Activated naive CD4-positive, alpha-beta T cell treated with anti-CD3 and anti-CD28 coated beads, Interleukin-2, amount 50 U/mL, for 72 hours (primary cell): Measurements from ENCODE around the gene ADAM12. TPM values are rescaled to one million over a fixed set of nuclear protein-coding genes. Genes with fewer than 3 reads are reported as not detected.

ENCODE experiments used
- ATAC-seq, 2 donors: fragments of 150-1000 bp; cut with Tn5 transposase; 2 replicates each; pipeline ENCODE4 v1.10.0; 2021; ENCODE audit warnings: mild to moderate bottlenecking in 2 of 2, moderate library complexity in 2 of 2
- DNase-seq, 2 donors: peaks; one replicate each; pipeline ENCODE4 v3.0.0; 2021 to 2022; ENCODE audit warnings: low spot score in 2 of 2
- H3K27ac Mint-ChIP-seq, 2 donors: one replicate each; pipeline ENCODE4 v1.8.0; 2022; ENCODE audit warnings: mild to moderate bottlenecking in 2 of 2, mixed read lengths in 2 of 2
- H3K36me3 Mint-ChIP-seq, 2 donors: one replicate each; pipeline ENCODE4 v1.8.0; 2022; ENCODE audit warnings: mixed read lengths in 2 of 2
- H3K9me3 Mint-ChIP-seq, 2 donors: one replicate each; pipeline ENCODE4 v1.8.0; 2022; ENCODE audit warnings: mixed read lengths in 2 of 2
- total RNA-seq, 2 donors: library from RNA; stranded (reverse); gene quantifications; one replicate each; pipeline ENCODE4 v1.2.3, GENCODE V29; 2022

ADAM12 gene
- total RNA-seq, 2 donors from 2014 or later = 0.32 to 1.2 TPM

DNA sequence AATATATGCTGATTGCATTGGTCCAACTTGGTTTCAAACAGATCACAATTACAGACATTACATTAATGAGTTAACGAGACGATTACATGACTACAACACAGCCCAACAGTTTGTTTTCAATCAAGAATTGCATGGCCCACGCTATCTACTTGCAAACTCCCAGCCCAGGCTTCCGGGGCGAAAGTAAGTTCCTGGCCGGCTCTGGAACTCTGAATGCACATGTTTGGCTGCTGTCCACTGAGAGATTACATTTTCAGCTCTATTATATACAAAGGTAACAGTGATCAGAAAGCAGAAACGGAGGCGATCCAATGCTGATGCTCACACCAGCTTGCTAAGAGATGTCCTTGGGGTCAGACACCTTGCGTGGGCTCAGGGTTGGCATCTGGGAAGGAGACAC is 285.6 kb downstream of the ADAM12 start:
- peaks cover 0 to 4% of the 10 kb centered on the region in 2 donors for H3K36me3 Mint-ChIP-seq
- DNase-seq (no peak), ATAC-seq (no peak)
- H3K27ac Mint-ChIP-seq = no peak overlapping the region
- H3K9me3 Mint-ChIP-seq = peaks cover 0 to 2% of the 10 kb centered on the region in 2 donors

DNA sequence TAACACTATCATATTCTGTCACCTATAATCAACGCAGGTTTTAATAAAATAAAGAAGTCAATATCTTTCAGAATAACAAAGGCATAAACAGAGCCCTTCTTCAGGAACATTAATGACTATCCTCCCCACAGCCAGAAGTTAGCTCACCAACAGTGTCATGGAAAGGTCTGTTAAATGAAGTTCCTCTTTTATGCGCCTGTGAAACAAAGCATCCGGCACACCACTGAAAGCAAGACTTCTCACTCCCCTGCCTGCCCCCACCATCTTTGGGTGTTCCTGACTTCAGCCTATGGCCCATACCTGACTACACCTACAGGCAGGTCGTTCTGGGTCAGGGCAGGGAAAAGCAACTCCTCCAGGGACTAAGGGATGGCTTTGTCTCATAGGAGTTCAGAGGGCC is 286.5 kb downstream of the ADAM12 start:
- H3K9me3 Mint-ChIP-seq = peaks cover 0 to under 1% of the 10 kb centered on the region in 2 donors
- H3K27ac Mint-ChIP-seq = no peak overlapping the region
- ATAC-seq (no peak), DNase-seq (no peak)
- peaks cover 0 to under 1% of the 10 kb centered on the region in 2 donors for H3K36me3 Mint-ChIP-seq

DNA sequence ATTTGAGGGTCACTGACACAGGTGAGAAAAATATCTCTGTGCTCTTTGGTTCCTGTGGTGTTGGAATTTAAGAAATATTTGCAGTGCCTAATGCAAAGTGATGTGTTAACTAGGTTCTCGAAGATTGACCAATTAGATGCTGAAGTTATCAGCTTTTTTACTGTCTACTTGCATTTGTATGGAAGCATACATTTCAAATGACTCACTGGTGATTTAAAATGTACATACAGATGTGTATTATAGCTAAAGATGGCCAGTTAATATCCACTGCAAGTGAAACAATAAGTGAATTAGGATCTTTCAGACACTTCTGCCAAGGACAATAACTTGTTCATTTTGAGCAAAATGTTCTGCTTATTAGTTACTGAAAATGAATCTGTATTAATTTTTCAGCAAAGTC is 287.0 kb downstream of the ADAM12 start:
- no peak overlapping the region for H3K27ac Mint-ChIP-seq
- no peak for DNase-seq
- ATAC-seq = no peak
- H3K9me3 Mint-ChIP-seq = no peaks in the 10 kb centered on the region
- H3K36me3 Mint-ChIP-seq = no peaks in the 10 kb centered on the region

GRCh38 chr10:126099366-126099765 is 288.9 kb downstream of the ADAM12 start:
- Mint-ChIP-seq H3K27ac (no peak overlapping the region), H3K9me3 (no peaks in the 10 kb centered on the region), H3K36me3 (no peaks in the 10 kb centered on the region)
- no peak for DNase-seq
- ATAC-seq = no peak

DNA sequence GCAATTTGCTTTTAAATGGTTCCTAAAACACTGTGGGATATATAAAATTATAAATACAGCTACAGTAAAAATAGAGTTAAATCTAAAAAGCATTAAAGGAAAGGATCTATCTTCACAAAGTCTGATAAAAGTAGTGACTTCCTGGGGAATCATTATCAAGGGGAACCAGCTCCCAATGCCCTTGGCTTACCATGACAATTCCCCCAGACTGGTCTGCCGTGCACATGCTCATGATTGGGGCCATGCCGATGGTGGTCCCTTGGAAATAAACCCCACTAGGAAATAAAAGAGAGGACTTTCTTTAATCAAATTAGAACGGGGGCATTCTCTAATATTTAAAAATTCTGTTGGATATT is 290.1 kb downstream of the ADAM12 start:
- DNase-seq (no peak), ATAC-seq (no peak)
- Mint-ChIP-seq H3K27ac (no peak overlapping the region), H3K9me3 (no peaks in the 10 kb centered on the region), H3K36me3 (no peaks in the 10 kb centered on the region)

GRCh38 chr10:126097558-126098225 is 290.6 kb downstream of the ADAM12 start:
- Mint-ChIP-seq H3K36me3 (no peaks in the 10 kb centered on the region), H3K9me3 (no peaks in the 10 kb centered on the region), H3K27ac (no peak overlapping the region)
- ATAC-seq (no peak), DNase-seq (no peak)

DNA sequence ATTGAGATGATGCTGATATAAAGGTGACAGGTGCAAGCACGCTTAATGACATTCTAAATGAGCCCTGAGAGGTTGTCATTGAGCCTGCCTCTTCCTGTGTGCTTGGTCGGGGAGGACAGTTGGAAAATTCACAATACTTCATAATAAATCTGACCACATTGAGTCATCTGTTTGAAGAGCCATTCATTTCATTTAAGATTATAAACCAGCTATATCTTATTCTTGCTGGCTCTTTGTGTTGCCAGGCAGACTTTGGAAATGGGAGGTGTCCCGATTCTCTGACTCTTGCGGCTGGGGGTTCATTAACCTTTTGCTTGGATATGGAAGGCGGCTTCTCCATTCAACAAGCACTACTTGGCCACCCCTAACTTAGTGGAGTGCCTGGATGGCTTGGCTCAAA is 293.7 kb downstream of the ADAM12 start:
- DNase-seq (no peak), ATAC-seq (no peak)
- no peak overlapping the region for H3K27ac Mint-ChIP-seq
- no peaks in the 10 kb centered on the region for H3K36me3 Mint-ChIP-seq
- no peaks in the 10 kb centered on the region for H3K9me3 Mint-ChIP-seq

DNA sequence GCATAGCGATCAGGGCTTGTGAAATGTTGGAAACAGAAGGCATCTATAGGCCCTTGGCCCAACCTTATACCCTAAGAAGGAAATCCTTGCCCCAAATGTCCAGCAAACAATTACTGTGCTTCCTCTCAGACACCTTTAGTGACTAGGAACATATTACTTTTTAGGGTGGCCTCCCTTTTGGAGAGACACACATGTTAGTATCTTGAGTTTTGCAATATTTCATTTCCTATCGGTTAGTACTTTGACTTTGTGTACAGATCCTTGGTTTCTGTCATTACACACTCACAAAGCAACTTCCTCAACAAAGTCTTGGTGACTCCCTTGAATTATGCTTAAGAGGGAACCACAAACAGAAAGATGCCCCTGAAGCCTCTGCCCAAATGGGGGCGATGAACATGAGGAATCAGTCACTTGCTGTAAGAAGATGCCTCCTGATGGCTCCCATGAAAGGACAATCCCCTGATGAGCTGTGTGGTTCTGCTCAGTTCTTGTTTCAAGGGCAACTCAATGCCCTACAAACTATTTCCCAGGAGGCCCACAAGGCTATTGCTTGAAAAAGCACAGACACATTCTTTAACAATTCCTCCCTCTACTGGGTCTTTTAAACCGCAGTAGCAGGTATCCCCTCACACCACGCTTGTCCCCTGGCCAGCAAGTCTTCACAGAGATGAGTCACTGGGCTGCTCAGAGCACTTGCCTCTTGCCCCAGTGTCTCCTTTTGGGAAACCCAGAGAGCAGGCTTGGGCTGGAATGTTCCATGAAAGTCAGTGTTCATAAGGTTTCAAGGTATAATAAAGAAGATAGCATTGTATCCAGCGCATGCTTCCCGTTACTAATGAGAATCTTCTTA is 295.7 kb downstream of the ADAM12 start:
- Mint-ChIP-seq H3K36me3 (no peaks in the 10 kb centered on the region), H3K9me3 (no peaks in the 10 kb centered on the region), H3K27ac (no peak overlapping the region)
- no peak for ATAC-seq
- DNase-seq = no peak

GRCh38 chr10:126090911-126091728 is 297.2 kb downstream of the ADAM12 start:
- Mint-ChIP-seq H3K27ac (no peak overlapping the region), H3K36me3 (no peaks in the 10 kb centered on the region), H3K9me3 (no peaks in the 10 kb centered on the region)
- no peak for DNase-seq
- ATAC-seq = no peak

DNA sequence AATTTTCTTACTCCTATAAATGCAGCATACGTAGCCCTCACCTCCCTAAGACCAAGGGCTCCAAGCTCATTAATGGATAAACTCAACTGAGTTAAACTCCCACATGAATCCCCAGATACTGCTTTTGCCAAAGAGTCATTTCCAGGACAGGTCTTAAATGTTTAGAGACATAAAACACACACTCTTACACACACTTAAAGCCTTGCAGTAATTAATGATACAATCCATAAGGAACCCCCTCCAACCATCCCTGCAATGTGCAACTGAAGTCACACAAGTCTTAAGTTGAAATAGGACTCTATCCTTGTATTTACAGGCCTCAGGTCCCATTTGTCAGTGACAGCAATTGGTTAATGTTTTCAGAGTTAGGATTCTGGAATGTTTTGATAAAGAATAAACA is 297.8 kb downstream of the ADAM12 start:
- no peak for ATAC-seq

GRCh38 chr10:126087796-126088505 is 300.3 kb downstream of the ADAM12 start:
- H3K36me3 Mint-ChIP-seq = no peaks in the 10 kb centered on the region
- ATAC-seq (no peak), DNase-seq (no peak)
- H3K9me3 Mint-ChIP-seq = no peaks in the 10 kb centered on the region
- no peak overlapping the region for H3K27ac Mint-ChIP-seq

More for the DNA sequence above, 297.8 kb downstream of the ADAM12 start:
- no peak for DNase-seq
- Mint-ChIP-seq H3K9me3 (no peaks in the 10 kb centered on the region), H3K36me3 (no peaks in the 10 kb centered on the region), H3K27ac (no peak overlapping the region)

GRCh38 chr10:126087153-126087680 is 301.1 kb downstream of the ADAM12 start:
- Mint-ChIP-seq H3K36me3 (no peaks in the 10 kb centered on the region), H3K9me3 (no peaks in the 10 kb centered on the region), H3K27ac (no peak overlapping the region)
- no peak for ATAC-seq
- no peak for DNase-seq

- ATAC-seq = no peak
- Mint-ChIP-seq H3K36me3 (no peaks in the 10 kb centered on the region), H3K9me3 (no peaks in the 10 kb centered on the region), H3K27ac (no peak overlapping the region)
- DNase-seq = no peak
These were observed 302.5 kb downstream of the ADAM12 start for GRCh38 chr10:126085806-126086205.

GRCh38 chr10:126084369-126084768 is 303.9 kb downstream of the ADAM12 start:
- DNase-seq = no peak

GRCh38 chr10:126083009-126083408 is 305.3 kb downstream of the ADAM12 start:
- no peak for ATAC-seq
- H3K27ac Mint-ChIP-seq = no peak overlapping the region
- no peak for DNase-seq
- H3K9me3 Mint-ChIP-seq = no peaks in the 10 kb centered on the region
- no peaks in the 10 kb centered on the region for H3K36me3 Mint-ChIP-seq

More at GRCh38 chr10:126084369-126084768, 303.9 kb downstream of the ADAM12 start:
- Mint-ChIP-seq H3K9me3 (no peaks in the 10 kb centered on the region), H3K36me3 (no peaks in the 10 kb centered on the region), H3K27ac (no peak overlapping the region)
- no peak for ATAC-seq

DNA sequence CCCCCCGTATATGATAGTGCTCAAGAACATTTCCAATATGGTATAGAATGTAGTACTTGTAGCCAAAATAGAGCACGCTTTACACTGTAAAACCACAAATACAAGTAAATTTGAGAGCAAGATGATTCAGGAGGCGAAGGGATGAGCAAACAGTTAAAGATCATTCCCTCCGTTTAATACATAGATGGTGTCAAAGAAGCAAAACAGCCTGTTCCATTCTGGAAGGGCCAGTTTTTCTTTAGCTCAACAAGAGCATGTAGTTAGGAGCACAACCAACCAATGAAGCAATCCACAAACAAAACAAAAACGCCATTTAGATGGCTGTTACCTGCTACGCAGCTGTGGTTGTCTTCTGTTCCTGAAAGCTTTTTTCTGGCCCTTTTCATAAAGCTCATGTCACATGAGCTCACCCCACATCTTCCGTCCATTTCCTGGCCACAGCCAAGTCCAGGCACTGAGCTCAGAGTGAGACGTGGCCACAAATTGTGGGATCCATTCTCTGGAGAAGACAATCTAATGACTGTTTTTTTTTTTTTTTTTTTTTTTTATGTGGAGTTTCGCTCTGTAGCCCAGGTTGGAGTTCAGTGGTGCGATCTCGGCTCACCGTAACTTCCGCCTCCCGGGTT is 306.3 kb downstream of the ADAM12 start:
- no peak for ATAC-seq
- no peak overlapping the region for H3K27ac Mint-ChIP-seq
- H3K36me3 Mint-ChIP-seq = no peaks in the 10 kb centered on the region
- no peak for DNase-seq
- no peaks in the 10 kb centered on the region for H3K9me3 Mint-ChIP-seq
